COR-L47 (cell line): ENCODE data around the gene CPZ.

Experiments
- DNase-seq: peaks from one replicate; lab custom pipeline; 2025; lab: John Stamatoyannopoulos, UW

Gene CPZ

DNA sequence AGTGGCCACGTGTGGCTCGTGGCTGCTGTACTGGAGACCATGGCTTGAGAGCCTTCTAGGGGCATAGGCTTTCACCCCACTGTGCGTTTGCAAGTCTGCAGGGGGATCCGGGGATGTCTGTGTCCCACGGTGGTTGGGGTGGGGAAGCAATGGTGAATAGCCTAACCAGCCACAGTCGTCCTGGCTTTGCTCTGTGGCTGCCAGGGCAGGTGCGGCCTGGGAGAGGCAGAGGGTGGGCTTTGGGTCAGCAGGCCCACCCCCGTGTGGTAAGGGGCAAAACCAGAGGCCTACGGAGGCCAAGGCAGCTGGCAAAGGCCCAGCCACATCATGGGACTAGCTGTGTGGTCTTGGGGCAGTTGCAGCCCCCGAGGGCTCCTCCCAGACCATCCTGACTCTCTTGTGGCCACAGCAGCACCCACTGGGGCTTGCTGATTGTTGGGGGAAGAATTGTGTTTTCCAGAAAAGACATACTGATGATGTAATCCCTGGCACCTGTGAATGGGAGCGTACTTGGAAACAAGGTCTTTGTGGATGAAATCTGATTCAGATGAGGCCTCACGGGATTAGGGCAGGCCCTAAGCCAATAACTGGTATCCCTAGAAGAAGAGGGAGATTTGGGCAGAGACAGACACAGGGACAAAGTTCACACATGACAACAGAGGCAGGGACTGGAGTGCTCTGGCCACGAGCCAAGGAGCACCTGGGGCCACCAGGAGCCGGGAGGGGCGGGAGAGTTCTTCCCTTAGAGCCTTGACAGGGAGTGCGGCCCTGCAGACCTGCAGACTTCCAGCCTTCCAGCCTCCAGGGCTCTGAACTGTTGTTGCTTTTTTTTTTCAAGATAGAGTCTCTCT lies 2.9 kb downstream of the CPZ start:
- no peak for DNase-seq

DNA sequence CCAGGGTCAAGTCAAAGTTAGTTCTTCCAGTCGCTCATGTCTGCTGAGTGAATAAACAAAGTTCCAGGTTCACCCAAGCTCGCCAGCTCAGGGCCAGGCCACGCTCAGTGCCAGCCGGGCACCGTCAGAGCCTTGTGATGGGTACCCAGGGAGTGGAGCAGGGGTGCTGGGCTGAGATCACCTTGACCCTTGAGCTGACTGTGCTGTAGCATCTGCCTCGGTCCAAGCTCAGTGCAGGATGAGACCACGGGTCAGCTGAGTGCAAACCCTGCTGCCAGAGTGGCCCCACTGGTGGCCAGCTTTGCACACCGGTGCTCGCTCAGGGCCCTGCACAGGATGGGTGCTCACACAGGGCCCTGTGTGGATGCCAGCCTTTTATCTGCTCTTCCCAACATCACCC lies 4.3 kb downstream of the CPZ start:
- DNase-seq: no peak

DNA sequence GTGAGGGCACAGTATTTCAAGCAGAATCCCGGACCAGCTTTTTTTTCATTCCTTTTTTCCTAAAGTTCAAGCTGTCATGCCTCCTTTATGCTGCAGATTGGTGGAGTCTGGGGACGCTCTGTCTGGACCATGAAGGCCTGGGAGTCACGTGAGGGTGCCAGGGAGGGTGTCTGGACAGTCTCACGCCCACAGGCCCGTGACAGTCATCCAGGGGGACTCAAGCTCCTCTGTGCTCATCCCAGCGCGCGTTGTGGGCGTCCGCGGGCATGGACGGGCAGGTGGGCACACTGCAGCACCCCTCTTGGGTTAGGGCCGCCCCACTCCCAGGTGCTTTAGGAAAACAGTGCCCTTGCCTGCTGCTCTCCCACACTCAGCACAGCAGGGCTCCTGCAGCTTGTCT lies 4.8 kb downstream of the CPZ start:
- DNase-seq: no peak

DNA sequence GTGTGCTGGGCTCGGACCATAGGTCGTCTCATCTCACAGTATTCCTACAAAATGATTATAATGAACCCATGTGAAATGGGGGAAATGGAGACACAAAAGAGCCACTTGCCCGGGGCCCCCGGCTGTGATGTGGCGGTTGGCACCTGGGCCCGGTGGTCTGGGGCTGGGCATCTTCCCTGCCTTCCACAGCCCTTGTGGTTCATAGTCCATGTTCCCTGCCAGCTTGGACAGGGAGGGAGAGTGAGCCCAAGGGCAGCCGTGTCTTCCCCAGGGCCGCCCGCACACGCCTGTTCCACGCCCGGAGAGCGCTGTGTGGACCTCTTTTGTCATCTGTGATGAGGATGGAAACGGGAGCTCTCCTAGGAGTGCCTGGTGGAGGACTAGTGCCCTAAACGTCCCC lies 5.2 kb downstream of the CPZ start:
- DNase-seq: no peak

DNA sequence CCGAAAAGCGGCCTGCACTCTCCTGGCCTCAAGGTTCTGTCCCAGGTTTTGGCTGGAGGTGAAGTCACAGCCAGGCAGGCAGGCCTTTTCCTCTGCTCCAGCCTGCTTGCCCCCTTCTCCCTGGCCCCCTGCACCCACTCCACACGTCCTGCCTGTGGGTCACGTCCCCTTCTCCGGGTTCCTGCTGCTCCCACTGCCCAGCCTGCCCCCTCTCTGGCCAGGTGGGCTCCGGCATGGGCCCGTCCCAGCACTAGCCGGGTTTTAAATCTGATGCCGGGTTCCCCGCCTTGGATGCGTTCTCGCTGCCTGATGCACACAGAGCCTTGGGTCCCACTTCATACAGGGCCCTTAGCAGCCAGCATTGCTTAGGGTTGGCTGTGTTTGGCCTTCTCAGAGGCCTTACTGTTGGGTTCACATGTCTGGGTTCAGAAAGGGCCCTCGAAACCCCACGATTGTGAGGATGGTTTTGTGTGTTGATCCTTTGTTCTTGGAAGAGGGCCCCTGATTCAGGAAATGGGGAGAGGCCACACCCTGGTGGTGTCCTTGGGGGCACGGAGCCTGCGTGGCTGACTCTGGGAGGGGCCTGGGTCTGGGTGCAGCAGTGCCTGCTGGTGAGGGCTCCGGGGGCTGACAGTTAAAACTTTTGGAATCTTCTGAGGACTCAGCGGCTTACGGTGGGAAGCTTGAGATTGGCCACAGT lies 6.0 kb downstream of the CPZ start:
- no peak for DNase-seq

DNA sequence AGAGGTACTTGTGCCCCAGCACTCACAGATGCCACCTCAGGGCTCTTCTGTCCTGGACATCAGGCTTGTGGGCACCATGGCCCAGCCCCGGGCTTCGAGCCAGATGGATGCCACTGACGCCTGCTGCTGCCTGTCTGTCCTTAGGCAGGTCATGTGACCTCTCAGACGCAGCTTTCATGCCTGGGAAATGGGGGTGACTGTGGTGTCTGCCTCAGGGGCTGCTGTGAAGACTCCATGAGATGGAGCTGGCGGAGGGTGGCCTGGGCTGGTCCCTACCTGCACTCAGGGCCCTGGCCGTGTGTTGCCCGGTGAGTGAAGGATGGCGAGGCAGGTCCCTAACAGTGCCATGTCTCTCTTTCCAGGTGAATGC lies 6.5 kb downstream of the CPZ start:
- DNase-seq: no peak

DNA sequence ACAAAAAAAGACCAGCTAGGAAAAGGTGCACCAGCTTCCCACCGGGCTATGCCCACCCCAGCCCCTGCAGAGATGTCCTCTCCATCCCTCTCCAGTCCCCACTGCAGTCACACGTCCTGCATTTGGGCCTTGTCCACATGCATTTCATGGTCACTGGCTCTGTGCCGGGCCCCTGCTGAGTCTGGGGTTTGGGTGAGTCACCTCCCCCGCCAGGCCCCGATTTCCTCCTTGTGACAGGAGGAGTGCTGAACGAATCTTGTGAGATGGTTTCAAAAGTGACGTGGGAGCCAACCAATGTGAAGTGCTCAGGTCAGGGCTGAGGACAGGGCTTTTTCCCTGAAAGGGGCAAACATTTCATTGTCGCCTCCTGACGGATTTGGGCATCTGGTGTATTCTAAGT lies 7.1 kb downstream of the CPZ start:
- no peak for DNase-seq

DNA sequence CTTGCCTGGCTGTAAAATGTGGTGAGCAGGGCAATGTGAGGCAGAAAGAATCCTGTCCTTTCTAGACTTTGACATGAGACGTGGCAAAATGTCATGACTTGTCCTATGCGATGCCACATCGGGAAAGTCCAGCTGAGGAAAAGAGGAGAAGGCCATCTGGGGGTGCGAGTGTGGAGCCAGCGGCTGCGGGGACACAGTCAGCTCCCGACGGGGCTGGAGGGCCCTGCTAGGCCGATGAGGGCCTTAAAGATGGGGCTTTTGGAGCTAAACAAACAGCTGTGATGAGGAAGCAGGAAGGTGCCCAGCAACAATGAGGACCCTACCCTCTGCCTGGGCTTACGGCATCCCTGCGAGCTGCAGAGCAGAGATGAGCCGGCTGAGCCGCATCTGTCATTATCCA lies 7.7 kb downstream of the CPZ start:
- DNase-seq: no peak

DNA sequence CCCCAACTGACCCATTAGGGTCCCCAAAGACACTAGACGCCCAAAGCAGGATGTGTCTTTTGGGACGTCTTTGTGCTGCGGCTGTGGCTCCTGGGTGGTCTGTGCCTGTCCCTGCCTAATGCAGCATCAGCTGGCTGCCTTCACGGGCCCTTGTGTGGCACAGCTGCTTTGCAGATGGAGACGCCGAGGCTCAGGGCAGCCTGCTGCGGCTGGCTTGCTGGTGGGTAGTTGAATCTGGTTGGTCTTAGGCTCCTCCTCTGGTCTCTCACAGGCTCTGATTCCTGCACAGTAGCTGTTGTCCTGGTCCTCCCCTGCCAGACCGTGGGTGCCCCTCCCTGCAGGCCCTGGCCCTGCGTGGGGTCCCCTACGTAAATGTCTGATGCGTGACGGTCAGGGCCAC lies 8.1 kb downstream of the CPZ start:
- DNase-seq: no peak

DNA sequence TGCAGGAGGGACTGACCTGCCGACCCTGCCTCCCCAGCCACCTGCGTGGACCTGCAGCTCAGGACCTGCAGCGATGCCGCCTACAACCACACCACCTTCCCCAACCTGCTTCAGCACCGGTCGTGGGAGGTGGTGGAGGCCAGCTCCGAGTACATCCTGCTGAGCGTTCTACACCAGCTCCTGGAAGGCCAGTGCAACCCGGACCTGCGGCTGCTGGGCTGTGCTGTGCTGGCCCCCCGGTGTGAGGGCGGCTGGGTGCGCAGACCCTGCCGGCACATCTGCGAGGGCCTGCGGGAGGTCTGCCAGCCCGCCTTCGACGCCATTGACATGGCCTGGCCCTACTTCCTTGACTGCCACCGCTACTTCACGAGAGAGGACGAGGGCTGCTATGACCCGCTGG lies 8.5 kb downstream of the CPZ start:
- DNase-seq: no peak

DNA sequence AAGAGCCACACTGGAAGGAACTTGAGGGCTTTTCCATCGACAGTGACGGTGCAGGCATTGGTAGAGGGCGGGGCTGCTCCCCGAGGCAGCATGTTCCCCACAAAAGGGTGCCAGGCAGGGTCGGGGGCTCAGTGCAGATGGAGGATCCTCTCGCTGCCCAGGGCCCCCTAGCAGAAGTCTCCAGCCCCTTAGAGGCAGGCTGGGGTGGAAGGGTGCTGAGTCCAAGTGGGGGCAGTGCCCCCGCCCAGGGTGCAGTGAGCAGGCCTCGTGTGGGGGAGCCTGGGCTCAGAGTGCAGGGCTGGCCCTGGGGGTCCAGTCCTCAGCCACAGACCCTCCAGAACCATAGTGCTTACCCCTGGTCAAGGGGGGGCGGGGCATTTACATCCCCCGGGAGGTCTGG lies 9.0 kb downstream of the CPZ start:
- DNase-seq: no peak

DNA sequence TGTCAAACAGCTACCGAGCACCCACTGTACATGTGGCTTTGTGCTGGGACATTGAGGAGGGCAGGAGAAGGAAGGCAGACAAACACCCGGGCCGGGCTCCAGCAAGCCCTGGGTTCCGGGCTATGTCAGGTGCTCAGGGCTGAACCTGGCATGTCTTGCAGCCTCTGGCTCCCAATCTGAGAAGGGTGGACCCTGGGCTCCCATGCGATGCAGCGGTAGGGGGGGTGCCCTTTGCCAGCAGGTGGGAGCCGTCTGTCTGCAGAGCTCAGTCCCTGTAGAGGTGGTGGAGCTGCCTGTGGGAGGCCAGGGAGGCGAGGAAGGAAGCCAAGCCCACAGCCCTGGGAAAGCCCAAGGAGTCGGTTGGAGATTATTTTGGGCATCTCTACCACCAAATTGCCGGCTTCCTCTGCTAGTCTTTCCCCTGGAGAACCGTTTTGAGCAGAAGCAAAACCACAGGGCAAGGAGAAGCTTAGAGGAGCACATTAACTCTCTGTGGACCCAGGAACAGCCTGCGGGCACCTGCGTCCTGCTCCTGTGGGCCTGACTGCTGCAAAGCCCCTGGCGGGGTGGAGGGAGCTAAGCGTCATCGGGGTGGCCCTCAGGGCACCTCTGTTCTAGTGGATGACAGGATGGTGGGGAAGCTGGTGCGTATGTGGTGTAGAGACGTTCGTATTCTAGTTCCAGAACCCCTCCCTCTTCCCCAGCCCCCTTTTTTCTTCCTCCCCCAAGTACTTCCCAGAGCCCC lies 10.3 kb downstream of the CPZ start:
- no peak for DNase-seq

DNA sequence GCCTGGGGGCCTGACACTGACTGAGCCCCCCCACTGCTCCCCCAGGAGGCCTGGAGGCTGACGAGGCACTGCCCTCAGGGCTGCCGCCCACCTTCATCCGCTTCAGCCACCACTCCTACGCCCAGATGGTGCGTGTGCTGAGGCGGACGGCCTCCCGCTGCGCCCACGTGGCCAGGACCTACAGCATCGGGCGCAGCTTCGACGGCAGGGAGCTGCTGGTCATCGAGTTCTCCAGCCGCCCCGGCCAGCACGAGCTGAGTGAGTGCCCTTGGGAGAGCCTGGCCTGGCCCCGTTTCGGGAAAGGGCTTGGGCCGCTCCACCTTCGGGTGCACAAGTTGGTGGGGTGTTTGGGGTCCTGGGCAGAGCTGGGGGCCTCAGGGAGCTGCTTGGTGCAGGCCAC lies 11.4 kb downstream of the CPZ start:
- DNase-seq: no peak

DNA sequence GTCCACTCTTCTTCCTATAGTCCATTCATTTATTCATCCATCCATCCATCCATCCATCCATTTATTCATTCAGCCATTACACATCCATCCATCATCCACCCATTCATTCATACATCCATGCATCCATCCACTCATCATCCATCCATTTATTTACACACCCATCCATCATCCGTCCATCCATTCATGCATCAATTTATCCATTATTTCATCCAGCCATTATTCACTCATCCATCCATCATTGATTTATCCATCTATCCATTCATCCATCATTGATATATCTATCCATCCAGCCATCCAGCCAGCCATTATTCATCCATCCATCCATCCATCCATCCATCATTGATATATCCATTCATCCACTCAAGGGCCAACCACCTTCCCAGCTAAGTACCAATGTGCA lies 12.7 kb downstream of the CPZ start:
- DNase-seq: no peak

DNA sequence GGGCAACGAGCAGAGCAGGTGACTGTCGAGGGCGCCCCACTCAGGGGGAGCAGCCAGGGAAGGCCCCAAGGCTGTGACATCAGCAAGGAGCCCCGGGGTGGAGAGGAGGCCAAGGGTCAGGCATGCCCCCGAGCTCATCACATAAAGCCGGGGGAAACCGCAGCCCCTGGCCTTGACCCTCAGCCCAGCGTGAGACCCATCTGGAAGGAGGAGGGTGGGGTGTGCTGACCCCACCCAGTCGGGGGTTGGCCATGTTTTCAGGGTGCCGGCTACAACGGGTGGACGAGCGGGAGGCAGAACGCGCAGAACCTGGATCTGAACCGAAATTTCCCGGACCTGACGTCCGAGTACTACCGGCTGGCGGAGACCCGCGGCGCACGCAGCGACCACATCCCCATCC lies 13.9 kb downstream of the CPZ start:
- no peak for DNase-seq

DNA sequence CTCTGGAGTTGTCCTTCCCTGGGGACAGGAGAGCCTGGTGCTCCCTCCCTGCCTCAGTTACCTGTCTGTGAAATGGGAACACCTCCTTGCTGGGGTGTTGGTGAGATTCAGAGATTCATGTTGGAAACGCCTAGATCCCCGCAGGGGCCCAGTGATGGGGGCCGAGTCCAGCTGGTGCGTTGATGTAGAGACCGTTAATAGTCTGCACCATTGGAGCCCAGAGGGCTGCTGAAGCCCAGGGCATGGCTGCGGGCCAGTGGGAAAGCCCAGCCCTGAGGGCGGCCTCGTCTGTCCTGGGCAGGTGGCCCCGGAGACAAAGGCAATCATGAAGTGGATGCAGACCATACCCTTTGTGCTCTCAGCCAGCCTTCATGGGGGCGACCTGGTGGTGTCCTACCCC lies 14.4 kb downstream of the CPZ start:
- no peak for DNase-seq

DNA sequence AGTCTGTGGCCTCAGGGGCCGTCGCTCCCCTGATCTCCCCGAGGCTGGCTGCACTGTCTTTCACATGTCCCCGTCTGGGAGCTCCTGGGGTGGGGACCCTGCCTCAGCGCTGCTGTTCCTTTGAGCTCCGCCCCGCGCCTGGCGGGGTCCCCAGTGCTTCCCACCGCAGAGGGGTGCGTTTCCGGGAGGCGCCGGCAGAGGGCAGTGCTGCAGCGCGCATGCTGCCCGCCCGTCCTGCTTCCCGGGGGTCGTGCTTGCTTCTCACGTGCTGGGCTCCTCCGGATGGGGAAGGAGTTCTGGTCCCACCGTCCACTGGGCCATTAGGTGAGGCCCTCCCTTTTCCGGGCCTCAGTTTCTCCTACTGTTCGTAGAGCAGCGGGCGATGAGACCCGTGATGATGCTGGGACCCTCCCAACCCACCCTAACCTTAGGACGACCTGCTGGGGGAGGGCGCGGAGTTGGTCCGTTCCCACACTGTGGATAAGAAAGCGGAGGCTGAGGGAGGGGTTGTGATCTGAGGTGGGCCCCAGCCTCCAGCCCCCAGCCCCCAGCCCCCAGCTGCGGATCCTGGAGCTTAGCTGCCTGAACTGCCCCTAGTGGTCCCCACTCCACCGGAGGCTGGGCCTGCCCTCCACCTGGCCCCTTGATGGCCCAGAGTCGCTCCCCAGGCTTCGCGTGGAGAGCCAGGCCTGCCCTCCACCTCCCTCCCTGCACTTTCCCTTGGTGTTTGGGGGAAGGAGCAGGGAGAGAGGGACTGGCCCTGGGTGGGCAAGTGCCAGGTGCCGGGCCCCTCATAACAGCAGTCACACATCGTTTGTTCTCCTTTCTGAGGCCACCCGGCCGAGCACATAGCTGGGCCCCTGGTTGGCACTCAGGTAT lies 15.3 kb downstream of the CPZ start:
- peak; percentile 26 for DNase-seq

DNA sequence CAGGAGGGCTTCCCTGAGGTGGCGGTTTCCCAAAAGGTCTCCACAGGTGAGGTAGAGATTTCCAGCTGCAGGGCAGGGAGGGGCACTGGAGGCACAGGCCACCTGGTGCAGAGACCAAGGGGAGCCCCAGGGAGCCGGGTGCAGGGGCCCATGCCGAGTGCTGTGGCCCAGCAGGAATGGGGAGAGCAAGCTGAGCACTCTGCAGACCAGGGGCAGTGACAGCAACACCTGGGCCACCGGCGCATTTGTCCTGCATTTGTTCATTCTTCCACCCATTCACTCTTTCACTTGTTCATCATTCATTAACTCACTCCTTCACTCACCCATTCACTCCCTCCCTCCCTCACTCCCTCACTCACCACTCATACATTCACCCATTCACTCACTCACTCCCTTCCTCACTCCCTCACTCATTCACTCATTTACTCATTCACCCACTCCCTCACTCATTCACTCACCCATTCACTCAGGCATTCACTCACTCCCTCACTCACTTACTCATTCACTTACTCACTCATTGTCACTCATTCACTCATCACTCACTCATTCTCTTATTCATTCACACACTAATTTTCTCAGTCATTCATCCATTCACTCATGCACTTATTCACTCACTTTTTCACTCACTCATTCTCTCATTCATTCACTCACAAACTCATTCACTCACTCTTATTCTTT lies 16.3 kb downstream of the CPZ start:
- no peak for DNase-seq

DNA sequence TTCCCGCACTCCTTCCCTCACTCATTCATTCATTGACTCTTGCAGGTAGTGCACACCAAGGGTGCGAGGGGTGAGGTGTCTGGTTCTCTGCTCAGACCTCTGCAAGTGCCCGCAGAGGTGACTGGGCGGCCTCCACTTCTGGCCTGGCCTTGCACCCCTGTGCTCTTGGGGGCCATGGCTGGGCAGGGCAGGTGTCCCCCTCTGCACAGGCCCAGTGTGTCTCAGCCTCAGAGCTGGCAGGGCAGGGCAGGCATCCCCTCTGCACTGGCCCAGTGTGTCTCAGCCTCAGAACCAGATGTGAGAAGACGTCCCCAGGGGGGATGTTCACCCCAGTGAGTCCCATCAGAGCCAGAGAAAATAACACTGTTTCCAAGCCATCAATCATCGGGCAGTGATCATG lies 16.8 kb downstream of the CPZ start:
- no peak for DNase-seq

DNA sequence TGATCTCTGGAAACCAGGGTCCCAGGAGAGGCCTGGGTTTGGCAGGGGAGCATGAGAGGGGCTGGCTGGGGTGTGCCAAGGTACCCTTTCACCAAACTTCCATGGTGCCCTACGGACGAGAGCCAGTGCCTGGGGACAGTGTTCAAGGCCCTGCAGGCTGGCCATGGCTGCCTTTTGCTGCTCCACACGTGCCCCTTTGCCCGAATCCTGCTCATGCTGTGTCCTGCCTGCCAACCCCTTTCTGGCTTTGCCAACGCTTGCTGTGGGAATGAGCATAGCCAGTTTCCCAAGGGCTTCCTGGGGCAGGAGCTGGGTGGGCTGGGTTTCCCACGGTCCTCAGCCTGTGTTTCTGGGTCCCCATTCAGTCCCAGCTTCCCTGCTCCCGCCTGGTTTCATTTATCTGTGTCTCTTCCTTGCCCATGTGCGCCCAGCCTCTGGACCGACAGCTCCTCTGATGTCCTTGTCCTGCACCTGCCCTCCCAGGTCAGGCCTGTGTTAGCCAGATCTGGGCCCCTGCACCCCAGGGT lies 17.3 kb downstream of the CPZ start:
- no peak for DNase-seq

DNA sequence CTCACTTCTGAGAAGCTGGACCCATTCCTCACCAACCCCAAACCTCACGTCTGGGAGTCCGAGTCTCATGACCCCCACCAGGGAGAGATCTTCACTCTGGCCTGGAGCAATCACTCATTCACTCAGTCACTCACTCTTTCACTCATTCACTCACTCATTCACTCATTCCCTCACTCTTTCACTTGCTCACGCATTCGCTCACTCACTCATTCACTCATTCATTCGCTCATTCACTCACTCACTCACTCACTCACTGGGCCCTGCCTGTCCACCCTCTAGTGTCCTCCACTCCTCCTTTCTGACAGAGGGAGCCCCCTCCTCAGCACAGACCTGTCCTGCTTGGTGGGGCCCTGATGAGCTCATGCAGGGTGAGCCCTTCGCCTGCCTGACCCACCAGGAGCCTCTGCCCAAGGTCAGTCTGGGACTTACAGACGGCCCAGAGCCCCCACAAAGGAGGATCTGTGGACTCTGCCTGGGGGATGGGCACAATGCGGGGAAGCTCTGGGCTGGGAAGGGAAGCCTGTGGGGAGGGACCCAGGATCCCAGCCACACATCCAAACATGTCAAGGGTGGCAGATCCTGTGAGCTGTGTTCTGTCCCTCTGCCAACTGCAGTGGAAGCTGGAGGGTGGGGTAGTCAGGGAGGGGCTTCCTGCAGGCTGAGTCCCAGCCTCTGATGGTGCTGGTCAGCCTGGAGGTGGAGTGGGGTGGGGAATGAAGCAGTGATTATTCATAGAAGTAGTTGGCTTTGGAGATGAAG lies 18.5 kb downstream of the CPZ start:
- DNase-seq: no peak
